Ishikawa (cell line): Measurements from ENCODE around the gene CRYGD.

Source experiments
- CEBPB ChIP-seq: IDR thresholded peaks from 2 replicates; pipeline ENCODE4 v1.6.1; 2012
- CREB1 ChIP-seq: IDR thresholded peaks from 2 replicates; pipeline ENCODE4 v1.6.1; 2012; ENCODE audit warnings: low read depth
- EGR1 ChIP-seq: IDR thresholded peaks from 2 replicates; pipeline ENCODE4 v1.6.1; 2012
- EP300 ChIP-seq: IDR thresholded peaks from 2 replicates; pipeline ENCODE4 v1.6.1; 2012; ENCODE audit warnings: borderline replicate concordance
- FOXM1 ChIP-seq: IDR thresholded peaks from 2 replicates; pipeline ENCODE4 v1.6.1; 2012; ENCODE audit warnings: low read depth, borderline replicate concordance
- NFIC ChIP-seq: IDR thresholded peaks from 2 replicates; pipeline ENCODE4 v1.6.1; 2012
- RAD21 ChIP-seq: IDR thresholded peaks from 2 replicates; pipeline ENCODE4 v1.6.1; 2012; ENCODE audit warnings: low read depth
- REST ChIP-seq: IDR thresholded peaks from 2 replicates; pipeline ENCODE4 v1.6.1; 2012; ENCODE audit warnings: low read depth, mild to moderate bottlenecking
- TAF1 ChIP-seq: IDR thresholded peaks from 2 replicates; pipeline ENCODE4 v1.6.1; 2012; ENCODE audit warnings: low read depth, mild to moderate bottlenecking
- TCF12 ChIP-seq: IDR thresholded peaks from 2 replicates; pipeline ENCODE4 v1.6.1; 2012; ENCODE audit warnings: low read depth
- TEAD4 ChIP-seq: IDR thresholded peaks from 2 replicates; pipeline ENCODE4 v1.6.1; 2012
- YY1 ChIP-seq: IDR thresholded peaks from 2 replicates; pipeline ENCODE4 v1.6.1; 2012; ENCODE audit warnings: low read depth
- TF ChIP-seq, protein P1 (sequence below): IDR thresholded peaks from 2 replicates; pipeline ENCODE4 v1.6.1; 2012
- TF ChIP-seq, protein P2 (sequence below): IDR thresholded peaks from 2 replicates; pipeline ENCODE4 v1.6.1; 2012

GRCh38 chr2:208072250-208072892 is 52.0 kb downstream of the CRYGD start:
- peak; percentile 90 for TF ChIP-seq RAD21
- no peak for TF ChIP-seq CEBPB
- TF ChIP-seq CREB1 = no peak
- TF ChIP-seq TAF1 = no peak
- no peak for TF ChIP-seq REST
- TF ChIP-seq YY1 = no peak
- no peak for TF ChIP-seq FOXM1
- TF ChIP-seq, protein P1, sequence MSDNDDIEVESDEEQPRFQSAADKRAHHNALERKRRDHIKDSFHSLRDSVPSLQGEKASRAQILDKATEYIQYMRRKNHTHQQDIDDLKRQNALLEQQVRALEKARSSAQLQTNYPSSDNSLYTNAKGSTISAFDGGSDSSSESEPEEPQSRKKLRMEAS = no peak
- no peak for TF ChIP-seq NFIC
- TF ChIP-seq EP300 = no peak
- TF ChIP-seq TEAD4 = no peak
- TF ChIP-seq EGR1 = no peak
- TF ChIP-seq, protein P2, sequence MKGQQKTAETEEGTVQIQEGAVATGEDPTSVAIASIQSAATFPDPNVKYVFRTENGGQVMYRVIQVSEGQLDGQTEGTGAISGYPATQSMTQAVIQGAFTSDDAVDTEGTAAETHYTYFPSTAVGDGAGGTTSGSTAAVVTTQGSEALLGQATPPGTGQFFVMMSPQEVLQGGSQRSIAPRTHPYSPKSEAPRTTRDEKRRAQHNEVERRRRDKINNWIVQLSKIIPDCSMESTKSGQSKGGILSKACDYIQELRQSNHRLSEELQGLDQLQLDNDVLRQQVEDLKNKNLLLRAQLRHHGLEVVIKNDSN = no peak
- TF ChIP-seq TCF12 = no peak
